ENCODE results near the gene SLC6A3.

Gene SLC6A3

DNA sequence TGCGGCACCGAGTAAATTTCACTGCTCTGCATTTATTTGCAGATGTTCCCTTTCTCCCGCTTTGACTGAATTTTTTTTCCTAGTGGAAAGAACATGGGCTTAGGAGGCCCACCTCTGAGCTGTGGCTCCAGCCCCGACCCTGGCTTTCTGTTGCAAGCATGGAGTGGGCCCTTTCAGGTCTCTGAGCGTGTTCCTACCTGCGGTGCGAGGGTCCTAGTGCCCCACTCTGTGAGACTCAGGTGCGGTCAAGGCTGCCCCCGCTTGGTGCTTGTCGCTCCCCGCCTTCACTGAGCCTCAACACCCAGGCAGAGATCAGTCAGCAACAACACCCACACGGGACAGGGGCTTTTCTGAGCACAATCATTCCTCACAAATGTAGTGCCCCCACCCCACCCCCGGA lies 32.0 kb downstream of the SLC6A3 start:
- TF ChIP-seq FOXP2 (optimal IDR thresholded peaks at IDR 0.05; ENCODE audit: borderline replicate concordance, extremely low read depth, extremely low read length, insufficient read depth), result no peak

GRCh38 chr5:1412621-1413020 lies 32.6 kb downstream of the SLC6A3 start:
- no peak for TF ChIP-seq FOXP2 (optimal IDR thresholded peaks at IDR 0.05; ENCODE audit: borderline replicate concordance, extremely low read depth, extremely low read length, insufficient read depth)
- TF ChIP-seq POLR2AphosphoS5 (IDR thresholded peaks at IDR 0.05; ENCODE audit: low read depth, low read length), result no peak
- no peak for TF ChIP-seq TAF1 (IDR thresholded peaks at IDR 0.05; ENCODE audit: borderline replicate concordance, insufficient read depth, low read length)
- TF ChIP-seq SIN3A (IDR thresholded peaks at IDR 0.05; ENCODE audit: borderline replicate concordance, insufficient read depth, low read length), result no peak
- TF ChIP-seq, protein P1, sequence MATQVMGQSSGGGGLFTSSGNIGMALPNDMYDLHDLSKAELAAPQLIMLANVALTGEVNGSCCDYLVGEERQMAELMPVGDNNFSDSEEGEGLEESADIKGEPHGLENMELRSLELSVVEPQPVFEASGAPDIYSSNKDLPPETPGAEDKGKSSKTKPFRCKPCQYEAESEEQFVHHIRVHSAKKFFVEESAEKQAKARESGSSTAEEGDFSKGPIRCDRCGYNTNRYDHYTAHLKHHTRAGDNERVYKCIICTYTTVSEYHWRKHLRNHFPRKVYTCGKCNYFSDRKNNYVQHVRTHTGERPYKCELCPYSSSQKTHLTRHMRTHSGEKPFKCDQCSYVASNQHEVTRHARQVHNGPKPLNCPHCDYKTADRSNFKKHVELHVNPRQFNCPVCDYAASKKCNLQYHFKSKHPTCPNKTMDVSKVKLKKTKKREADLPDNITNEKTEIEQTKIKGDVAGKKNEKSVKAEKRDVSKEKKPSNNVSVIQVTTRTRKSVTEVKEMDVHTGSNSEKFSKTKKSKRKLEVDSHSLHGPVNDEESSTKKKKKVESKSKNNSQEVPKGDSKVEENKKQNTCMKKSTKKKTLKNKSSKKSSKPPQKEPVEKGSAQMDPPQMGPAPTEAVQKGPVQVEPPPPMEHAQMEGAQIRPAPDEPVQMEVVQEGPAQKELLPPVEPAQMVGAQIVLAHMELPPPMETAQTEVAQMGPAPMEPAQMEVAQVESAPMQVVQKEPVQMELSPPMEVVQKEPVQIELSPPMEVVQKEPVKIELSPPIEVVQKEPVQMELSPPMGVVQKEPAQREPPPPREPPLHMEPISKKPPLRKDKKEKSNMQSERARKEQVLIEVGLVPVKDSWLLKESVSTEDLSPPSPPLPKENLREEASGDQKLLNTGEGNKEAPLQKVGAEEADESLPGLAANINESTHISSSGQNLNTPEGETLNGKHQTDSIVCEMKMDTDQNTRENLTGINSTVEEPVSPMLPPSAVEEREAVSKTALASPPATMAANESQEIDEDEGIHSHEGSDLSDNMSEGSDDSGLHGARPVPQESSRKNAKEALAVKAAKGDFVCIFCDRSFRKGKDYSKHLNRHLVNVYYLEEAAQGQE (IDR thresholded peaks at IDR 0.05; ENCODE audit: insufficient read depth in 1 of 2, low read depth in 2 of 2, low read length in 2 of 2), result no peak

DNA sequence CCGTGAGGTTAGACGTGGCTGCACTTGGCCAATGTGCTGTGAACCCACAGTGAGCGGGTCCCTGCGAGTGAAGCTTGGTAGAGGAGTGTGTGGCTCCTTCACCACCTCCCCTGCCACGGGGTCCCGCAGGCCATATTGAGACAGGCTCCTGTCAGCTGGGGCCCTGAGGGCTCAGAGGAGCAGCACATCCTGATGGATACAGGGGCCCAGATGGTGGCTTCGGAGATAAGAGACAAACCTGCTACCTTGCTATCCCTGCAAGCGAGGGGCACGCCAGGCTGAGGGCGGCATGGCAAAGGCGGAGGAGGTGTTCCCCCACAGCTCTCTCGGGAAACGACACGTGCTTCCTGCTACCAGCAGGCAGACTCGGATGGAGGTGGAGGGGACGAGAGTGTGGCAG lies 33.1 kb downstream of the SLC6A3 start:
- TF ChIP-seq TAF1 (IDR thresholded peaks at IDR 0.05; ENCODE audit: borderline replicate concordance, insufficient read depth, low read length), result no peak

GRCh38 chr5:1411099-1411498 lies 34.1 kb downstream of the SLC6A3 start:
- no peak for TF ChIP-seq TAF1 (IDR thresholded peaks at IDR 0.05; ENCODE audit: borderline replicate concordance, insufficient read depth, low read length)
- no peak for TF ChIP-seq SIN3A (IDR thresholded peaks at IDR 0.05; ENCODE audit: borderline replicate concordance, insufficient read depth, low read length)
- no peak for TF ChIP-seq POLR2AphosphoS5 (IDR thresholded peaks at IDR 0.05; ENCODE audit: low read depth, low read length)
- TF ChIP-seq FOXP2 (optimal IDR thresholded peaks at IDR 0.05; ENCODE audit: borderline replicate concordance, extremely low read depth, extremely low read length, insufficient read depth), result no peak

DNA sequence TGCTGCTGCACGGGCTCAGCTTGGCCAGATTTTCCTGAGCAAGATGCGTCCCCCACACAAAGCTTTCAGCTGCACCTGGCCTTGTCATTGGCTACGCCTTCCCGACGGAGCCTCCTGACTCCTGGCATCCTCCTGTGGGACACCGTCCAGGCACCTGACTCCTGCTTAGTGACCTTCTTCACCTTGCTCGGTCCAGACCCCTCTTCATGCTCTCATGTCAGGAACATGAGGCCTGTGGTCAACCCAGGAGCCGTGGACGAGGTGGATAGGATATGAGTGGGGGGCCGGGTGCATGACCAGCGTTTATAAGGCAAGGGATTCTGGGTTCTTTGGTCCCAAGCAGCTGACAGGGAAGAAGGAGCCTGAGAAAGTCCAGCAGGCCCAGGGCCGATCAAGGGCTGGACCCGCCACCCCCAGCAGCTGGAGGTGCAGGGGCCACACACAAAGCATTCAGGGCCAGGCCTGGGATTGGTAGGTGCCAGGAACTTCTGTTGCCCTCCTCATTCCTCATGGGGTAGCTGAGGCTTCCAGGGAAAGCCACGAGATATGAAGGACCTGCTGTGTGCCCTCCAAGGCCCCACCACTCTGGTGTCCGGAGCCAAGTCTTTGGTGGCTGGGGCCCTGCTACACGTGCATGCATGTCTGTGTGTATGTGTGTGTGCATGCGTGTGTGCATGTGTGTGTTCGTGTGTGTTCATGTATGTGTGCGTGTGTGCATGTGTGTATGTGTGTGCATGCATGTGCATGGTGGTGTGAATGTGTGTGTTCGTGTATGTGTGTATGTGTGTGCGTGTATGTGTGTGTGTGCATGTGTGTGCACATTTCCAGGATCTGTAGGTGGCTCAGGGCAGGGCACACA lies 34.9 kb downstream of the SLC6A3 start:
- TF ChIP-seq SIN3A (IDR thresholded peaks at IDR 0.05; ENCODE audit: borderline replicate concordance, insufficient read depth, low read length) (no peak), TAF1 (IDR thresholded peaks at IDR 0.05; ENCODE audit: borderline replicate concordance, insufficient read depth, low read length) (no peak), FOXP2 (optimal IDR thresholded peaks at IDR 0.05; ENCODE audit: borderline replicate concordance, extremely low read depth, extremely low read length, insufficient read depth) (no peak), POLR2AphosphoS5 (IDR thresholded peaks at IDR 0.05; ENCODE audit: low read depth, low read length) (no peak)
- TF ChIP-seq, protein P1 (IDR thresholded peaks at IDR 0.05; ENCODE audit: insufficient read depth in 1 of 2, low read depth in 2 of 2, low read length in 2 of 2), result no peak

GRCh38 chr5:1409381-1410110 lies 35.7 kb downstream of the SLC6A3 start:
- TF ChIP-seq TAF1 (IDR thresholded peaks at IDR 0.05; ENCODE audit: borderline replicate concordance, insufficient read depth, low read length) (no peak), SIN3A (IDR thresholded peaks at IDR 0.05; ENCODE audit: borderline replicate concordance, insufficient read depth, low read length) (no peak)
- TF ChIP-seq, protein P1 (IDR thresholded peaks at IDR 0.05; ENCODE audit: insufficient read depth in 1 of 2, low read depth in 2 of 2, low read length in 2 of 2), result peak; percentile 87 to 94
